ENCODE measurements around the gene SECTM1. TPM values are rescaled to one million over a fixed set of nuclear protein-coding genes. Genes with fewer than 3 reads are reported as not detected.
A peak's percentile ranks its signal among the peaks of the same experiment; 100 is the strongest.

Gene SECTM1
- total RNA-seq, 1 donor from 2014 or later, result not detected

- Mint-ChIP-seq H3K36me3 (ENCODE audit: low read depth) (no peaks in the 10 kb centered on the region), H3K9me3 (no peaks in the 10 kb centered on the region), H3K4me3 (no peak overlapping the region), H3K27me3 (ENCODE audit: low read depth) (peaks cover 9% of the 10 kb centered on the region), H3K27ac (ENCODE audit: unreplicated experiment) (no peak overlapping the region), H3K4me1 (peaks cover 3% of the 10 kb centered on the region)
- DNase-seq (ENCODE audit: low read depth, low spot score), result no peak
- TF ChIP-seq CTCF (conservative IDR thresholded peaks at IDR 0.05), result no peak
Observed at GRCh38 chr17:82302991-82303943, 30.3 kb downstream of the SECTM1 start.

- H3K36me3 Mint-ChIP-seq (ENCODE audit: low read depth), result no peaks in the 10 kb centered on the region
- DNase-seq (ENCODE audit: low read depth, low spot score), result no peak
- no peaks in the 10 kb centered on the region for H3K9me3 Mint-ChIP-seq
- H3K4me1 Mint-ChIP-seq, result peaks cover 3% of the 10 kb centered on the region
- H3K4me3 Mint-ChIP-seq, result no peak overlapping the region
- no peak for TF ChIP-seq CTCF (conservative IDR thresholded peaks at IDR 0.05)
- peaks cover 9% of the 10 kb centered on the region for H3K27me3 Mint-ChIP-seq (ENCODE audit: low read depth)
- no peak overlapping the region for H3K27ac Mint-ChIP-seq (ENCODE audit: unreplicated experiment)
Observed at GRCh38 chr17:82302568-82302963, 31.0 kb downstream of the SECTM1 start.

GRCh38 chr17:82301916-82302567 is 31.5 kb downstream of the SECTM1 start:
- no peak overlapping the region for H3K4me3 Mint-ChIP-seq
- TF ChIP-seq CTCF (conservative IDR thresholded peaks at IDR 0.05), result no peak
- DNase-seq (ENCODE audit: low read depth, low spot score), result no peak
- H3K4me1 Mint-ChIP-seq, result peaks cover 3% of the 10 kb centered on the region
- H3K27ac Mint-ChIP-seq (ENCODE audit: unreplicated experiment), result no peak overlapping the region
- H3K9me3 Mint-ChIP-seq, result no peaks in the 10 kb centered on the region
- H3K27me3 Mint-ChIP-seq (ENCODE audit: low read depth), result peaks cover 15% of the 10 kb centered on the region
- H3K36me3 Mint-ChIP-seq (ENCODE audit: low read depth), result no peaks in the 10 kb centered on the region

- Mint-ChIP-seq H3K27ac (ENCODE audit: unreplicated experiment) (no peak overlapping the region), H3K27me3 (ENCODE audit: low read depth) (peaks cover 17% of the 10 kb centered on the region), H3K4me1 (peaks cover 3% of the 10 kb centered on the region), H3K4me3 (no peak overlapping the region), H3K36me3 (ENCODE audit: low read depth) (no peaks in the 10 kb centered on the region), H3K9me3 (no peaks in the 10 kb centered on the region)
- no peak for DNase-seq (ENCODE audit: low read depth, low spot score)
- TF ChIP-seq CTCF (conservative IDR thresholded peaks at IDR 0.05), result no peak
Observed at GRCh38 chr17:82301300-82301915, 32.2 kb downstream of the SECTM1 start.

- peaks cover 3% of the 10 kb centered on the region for H3K4me1 Mint-ChIP-seq
- no peak overlapping the region for H3K27ac Mint-ChIP-seq (ENCODE audit: unreplicated experiment)
- DNase-seq (ENCODE audit: low read depth, low spot score), result peak; percentile 57
- H3K9me3 Mint-ChIP-seq, result no peaks in the 10 kb centered on the region
- peak; percentile 71 for TF ChIP-seq CTCF (conservative IDR thresholded peaks at IDR 0.05)
- H3K36me3 Mint-ChIP-seq (ENCODE audit: low read depth), result no peaks in the 10 kb centered on the region
- no peak overlapping the region for H3K4me3 Mint-ChIP-seq
- peaks cover 20% of the 10 kb centered on the region for H3K27me3 Mint-ChIP-seq (ENCODE audit: low read depth)
Observed at GRCh38 chr17:82300707-82301270, 32.8 kb downstream of the SECTM1 start.
